GM12891 (cell line): ENCODE measurements around the gene POPDC2. TPM values are rescaled to one million over a fixed set of nuclear protein-coding genes. Genes with fewer than 3 reads are reported as not detected.

ENCODE experiments used
- DNase-seq: peaks from one replicate; pipeline ENCODE4 v3.0.0; 2011; ENCODE audit warnings: low spot score; ENCODE audit not compliant: insufficient read length
- FAIRE-seq: peaks from 2 replicates; lab custom pipeline; 2011; peaks lifted over from hg19 to GRCh38; lab: Jason Lieb, UNC
- PAX5 ChIP-seq: IDR thresholded peaks from 2 replicates; pipeline ENCODE4 v1.6.1; 2011; ENCODE audit warnings: low read length, moderate library complexity, mild to moderate bottlenecking; ENCODE audit not compliant: insufficient read depth, severe bottlenecking
- POLR2A ChIP-seq: IDR thresholded peaks from 2 replicates; pipeline ENCODE4 v1.6.1; 2011; ENCODE audit warnings: low read depth, low read length, control low read depth
- POLR2AphosphoS5 ChIP-seq: IDR thresholded peaks from 2 replicates; pipeline ENCODE4 v1.6.1; 2011; ENCODE audit warnings: low read depth, low read length, control low read depth
- POU2F2 ChIP-seq: IDR thresholded peaks from 2 replicates; pipeline ENCODE4 v1.6.1; 2011; ENCODE audit warnings: low read depth, mild to moderate bottlenecking, control low read depth, low read length, moderate library complexity
- SPI1 ChIP-seq: IDR thresholded peaks from 2 replicates; pipeline ENCODE4 v1.6.1; 2011; ENCODE audit warnings: low read depth, low read length, control low read depth
- TAF1 ChIP-seq: IDR thresholded peaks from 2 replicates; pipeline ENCODE4 v1.6.1; 2011; ENCODE audit warnings: low read depth, low read length, control low read depth
- polyA plus RNA-seq: library from polyadenylated mRNA; unstranded; fragments of >200 nt; gene quantifications from one replicate; pipeline ENCODE4 v1.2.1, GENCODE V29; 2012; ENCODE audit warnings: low read depth, missing spikeins, inconsistent platforms; ENCODE audit not compliant: missing spikeins

Gene POPDC2, protein sequence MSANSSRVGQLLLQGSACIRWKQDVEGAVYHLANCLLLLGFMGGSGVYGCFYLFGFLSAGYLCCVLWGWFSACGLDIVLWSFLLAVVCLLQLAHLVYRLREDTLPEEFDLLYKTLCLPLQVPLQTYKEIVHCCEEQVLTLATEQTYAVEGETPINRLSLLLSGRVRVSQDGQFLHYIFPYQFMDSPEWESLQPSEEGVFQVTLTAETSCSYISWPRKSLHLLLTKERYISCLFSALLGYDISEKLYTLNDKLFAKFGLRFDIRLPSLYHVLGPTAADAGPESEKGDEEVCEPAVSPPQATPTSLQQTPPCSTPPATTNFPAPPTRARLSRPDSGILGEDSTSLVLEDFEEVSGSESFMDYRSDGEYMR
- polyA plus RNA-seq, result 2.1 TPM

DNA sequence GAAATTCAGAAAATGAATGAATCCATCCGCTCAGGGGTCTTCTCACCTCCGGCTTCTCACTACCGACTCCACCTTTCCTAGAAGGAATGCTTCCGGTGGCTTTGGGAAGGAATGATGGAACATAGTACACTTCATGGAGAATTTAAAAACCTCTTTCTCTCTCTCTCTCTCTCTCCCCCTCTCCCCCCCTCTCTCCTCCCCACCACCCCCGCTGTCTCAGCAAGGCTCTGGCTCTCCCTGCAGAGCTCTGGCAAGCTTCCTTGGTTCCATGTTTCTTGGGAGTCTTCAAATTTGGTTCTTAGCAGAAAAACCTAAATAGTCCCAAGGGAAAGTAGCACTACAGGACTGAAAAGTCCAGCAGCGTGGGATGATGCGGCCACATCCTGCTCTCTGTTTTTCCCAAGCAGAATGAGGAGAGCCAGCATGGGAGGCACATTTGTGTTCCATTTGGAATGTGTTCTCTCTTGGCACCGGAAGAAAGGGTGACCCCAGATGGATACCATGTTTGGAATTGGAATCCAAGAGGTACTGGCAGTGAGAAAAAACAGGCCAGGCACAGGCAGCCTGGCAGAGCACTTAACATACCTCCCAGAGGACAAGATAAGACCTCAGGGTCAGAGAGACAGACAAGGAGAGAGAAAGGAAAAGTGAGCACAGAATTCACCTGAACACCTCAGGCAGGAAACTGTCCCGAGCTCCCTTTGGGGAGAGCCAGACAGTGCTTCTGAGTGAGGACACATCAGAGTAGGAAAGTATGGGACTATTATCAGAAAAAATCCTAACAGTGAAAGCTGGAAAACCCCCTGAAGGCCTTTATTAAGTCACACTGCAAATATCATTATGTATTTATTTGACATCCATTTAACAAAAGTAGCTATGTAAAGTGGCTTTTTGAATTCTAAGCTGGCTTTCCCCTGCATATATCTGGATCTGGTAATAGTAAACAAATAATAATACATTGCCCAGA, at the start of gene POPDC2:
POPDC2 (minus strand) TSS at position 116 of the 967 bp plus-strand sequence. CDS start 166 bp downstream, outside the sequence.
- no peak for DNase-seq
- no peak for FAIRE-seq
- no peak for TF ChIP-seq SPI1
- no peak for TF ChIP-seq TAF1

DNA sequence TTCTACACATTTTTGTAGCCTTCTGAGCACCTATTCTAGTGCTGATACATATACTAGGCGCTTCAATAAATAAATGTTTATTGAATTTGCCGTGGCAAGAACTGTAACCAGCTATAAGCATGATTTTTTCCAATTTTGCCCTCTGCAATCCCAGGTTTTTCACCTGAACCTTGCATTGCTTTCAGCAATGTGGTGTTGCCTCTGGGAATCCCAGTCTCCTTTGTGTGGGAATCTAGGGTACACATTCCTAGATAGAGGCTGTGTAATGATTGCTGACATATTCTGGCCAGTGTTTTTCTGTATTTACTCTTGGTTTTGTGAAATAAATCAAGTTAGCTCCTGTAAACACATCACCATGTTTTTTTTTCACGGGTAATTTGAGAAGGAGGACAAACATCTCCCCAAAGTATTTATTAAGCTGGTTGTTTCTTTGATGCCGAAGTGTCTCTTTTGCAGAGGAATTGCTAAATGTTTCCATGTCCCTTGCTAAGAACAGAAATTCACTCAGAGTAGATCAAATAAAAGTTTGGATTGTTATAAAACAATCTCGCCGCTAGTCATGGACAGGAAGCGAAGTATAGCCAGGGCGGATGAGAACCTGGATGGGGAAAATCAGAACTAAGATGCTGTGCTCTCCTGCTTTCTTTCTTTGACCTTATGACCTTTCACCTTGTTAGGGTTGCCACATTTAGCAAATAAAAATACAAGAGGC, 43.6 kb upstream of the POPDC2 start:
- DNase-seq, result no peak
- TF ChIP-seq PAX5 (no peak), POLR2A (no peak), SPI1 (no peak), TAF1 (no peak), POU2F2 (no peak), POLR2AphosphoS5 (no peak)
- no peak for FAIRE-seq

DNA sequence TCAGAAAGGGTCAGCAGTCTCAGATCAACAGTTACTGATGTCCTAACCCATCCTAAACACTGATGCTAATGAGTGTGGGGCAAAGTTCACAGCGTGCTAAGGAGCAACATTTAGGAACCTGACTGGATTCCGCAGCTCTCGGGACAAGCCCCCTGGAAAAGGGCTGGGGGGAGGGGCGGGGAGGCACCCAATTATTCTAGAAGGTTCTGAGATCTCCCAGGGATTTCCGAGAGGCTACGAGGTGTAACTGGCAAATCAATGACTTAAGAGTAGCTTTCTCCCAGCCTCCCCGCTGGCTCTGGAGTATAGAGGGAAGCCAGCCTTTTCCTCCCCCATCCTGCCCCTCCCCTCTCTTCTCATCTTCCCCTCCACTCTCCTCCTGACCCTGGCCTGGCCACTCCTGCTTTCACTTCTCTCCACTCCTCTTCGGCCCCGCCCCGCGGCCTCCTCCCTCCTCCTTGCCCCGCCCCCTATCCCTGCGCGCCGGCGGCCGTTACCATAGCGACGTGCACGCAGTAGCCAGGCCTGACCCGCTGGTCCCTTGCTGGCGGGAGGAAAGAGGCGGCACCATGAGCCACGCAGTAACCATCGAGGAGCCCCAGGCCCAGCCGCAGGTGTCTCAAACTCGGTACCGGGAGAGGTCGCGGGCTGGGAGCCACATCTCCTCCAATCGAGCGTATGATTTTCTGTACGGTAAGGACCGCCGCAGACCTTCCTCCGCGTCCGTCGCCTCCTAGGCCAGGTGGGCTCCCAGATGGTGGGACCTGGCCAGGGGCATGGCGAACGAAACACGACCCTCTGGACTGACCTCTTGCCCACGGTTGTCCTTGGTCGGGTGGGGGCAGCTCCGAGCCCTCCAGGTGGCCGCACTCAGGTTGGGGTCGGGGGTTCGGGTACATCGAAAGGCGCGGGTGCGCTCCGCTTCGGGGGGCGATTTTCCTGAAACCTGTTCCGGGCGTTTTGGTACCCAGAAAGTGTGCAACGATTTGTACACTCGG, 42.4 kb upstream of the POPDC2 start, which contains the start of gene CFAP91:
CFAP91 (plus strand) TSS at position 493 of the 998 bp plus-strand sequence; CDS start at position 570, 77 bp downstream.
- peak; percentile 55 for DNase-seq
- TF ChIP-seq PAX5 (no peak), POLR2AphosphoS5 (no peak), POLR2A (no peak), POU2F2 (no peak), SPI1 (no peak), TAF1 (no peak)
- FAIRE-seq, result peak; percentile 78

DNA sequence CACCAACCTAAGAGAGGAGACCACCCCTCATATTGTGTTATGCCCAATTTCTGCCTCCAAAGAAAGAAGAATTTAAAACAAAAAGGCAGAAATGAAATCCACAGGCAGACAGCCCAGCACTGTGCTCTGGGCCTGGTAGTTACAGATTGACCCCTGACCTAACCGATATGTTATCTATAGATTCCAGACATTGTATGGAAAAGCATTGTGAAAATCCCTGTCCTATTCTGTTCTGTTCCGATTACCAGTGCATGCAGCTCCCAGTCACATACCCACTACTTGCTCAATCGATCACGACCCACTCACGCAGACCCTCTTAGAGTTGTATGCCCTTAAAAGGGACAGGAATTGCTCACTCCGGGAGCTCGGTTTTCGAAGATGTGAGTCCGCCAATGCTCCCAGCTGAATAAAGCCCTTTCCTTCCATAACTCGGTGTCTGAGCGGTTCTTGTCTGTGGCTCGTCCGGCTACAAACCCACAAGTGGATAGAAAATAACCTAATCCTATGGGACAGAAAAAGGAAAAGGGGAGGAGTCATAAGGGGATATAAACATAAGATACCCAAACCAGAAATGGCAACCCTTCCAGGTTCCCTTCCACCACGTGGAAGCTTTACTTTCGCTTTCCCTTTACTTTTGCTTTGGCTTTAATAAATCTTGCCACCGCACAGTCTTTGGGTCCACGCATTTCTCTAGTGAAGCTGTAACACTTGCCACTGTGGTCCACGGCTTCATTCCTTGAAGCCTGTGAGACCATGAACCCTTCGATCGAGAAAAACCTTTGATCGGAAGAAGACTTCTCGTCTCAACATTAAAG, 40.7 kb upstream of the POPDC2 start:
- no peak for TF ChIP-seq SPI1
- no peak for TF ChIP-seq POLR2A
- TF ChIP-seq POLR2AphosphoS5, result no peak
- TF ChIP-seq TAF1, result no peak
- no peak for TF ChIP-seq PAX5
- no peak for TF ChIP-seq POU2F2
- DNase-seq (no peak), FAIRE-seq (no peak)

DNA sequence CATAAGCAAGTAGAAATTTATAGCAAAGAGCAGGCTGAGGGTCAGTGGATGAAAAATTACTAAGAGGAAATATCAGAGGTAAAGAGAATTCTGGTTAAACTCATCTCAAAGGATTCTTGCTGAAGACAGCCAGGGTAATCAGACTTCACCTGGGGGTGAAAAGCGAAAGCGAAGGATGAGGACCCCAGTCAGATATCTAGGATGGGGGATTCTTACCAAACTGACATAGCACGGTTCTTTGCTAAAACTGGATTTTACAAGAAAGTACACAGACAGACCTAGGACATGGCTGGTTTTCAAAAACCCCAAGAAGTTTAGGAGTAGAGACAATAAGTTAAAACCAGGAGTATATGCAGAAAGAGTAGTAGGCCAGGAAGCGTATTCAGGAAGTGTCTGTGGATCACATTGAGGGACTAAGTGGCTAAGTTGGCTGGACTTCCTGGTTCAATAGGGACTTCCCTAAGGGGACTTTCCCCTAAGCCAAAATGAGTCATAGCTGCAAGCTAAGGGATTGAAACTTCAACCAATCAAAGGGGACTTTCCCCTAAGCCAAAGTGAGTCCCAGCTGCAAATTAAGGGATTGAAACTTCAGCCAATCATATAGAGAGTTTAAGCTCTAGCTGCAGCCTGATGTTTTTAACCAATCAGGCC, 40.0 kb upstream of the POPDC2 start:
- FAIRE-seq (peak; percentile 79), DNase-seq (no peak)
- TF ChIP-seq POLR2A (no peak), PAX5 (no peak), POU2F2 (no peak), TAF1 (no peak), SPI1 (peak; percentile 74), POLR2AphosphoS5 (no peak)

DNA sequence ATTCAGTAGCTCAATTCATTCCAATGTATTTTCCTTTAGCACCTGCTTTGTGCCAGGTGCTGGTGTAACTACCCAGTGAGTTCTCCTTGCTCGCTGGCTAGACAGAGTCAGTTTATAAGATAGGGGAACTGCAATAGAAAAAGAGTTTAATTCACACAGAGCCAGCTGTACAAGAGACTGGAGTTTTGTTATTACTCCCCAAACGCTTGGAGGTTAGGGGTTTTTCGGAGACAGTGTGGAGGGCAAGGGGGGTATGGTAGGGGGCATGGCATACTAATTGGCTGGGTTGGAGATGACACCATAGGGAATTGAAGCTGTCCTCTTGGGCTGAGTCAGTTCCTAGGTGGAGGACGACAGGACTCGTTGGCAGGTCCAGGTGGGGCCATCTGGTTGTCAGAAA, 37.0 kb upstream of the POPDC2 start:
- TF ChIP-seq POU2F2 (peak; percentile 66; the same call in 1 of the 2 replicates), SPI1 (peak; percentile 75), POLR2A (no peak)
- peak; percentile 43 for FAIRE-seq
- no peak for DNase-seq

DNA sequence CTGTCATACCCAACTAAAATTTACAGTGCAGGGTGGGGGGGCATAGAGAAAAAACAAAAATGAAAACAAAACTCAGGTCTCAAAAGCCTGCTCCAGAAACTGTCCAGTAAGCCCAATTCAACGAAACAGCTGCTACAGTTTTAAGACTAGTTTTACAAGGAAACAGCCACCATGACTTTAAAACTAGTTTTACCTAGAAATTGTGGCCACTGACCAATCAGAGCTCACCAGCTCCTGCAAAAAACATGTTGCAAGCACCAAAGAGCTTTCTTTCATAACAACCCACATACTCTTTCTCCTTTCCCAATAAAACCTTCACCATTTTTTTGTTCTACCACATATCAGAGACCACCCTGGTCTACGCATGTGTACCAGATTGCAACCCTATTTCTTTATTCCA, 35.1 kb upstream of the POPDC2 start:
- TF ChIP-seq SPI1, result no peak
- no peak for TF ChIP-seq POLR2A
- no peak for TF ChIP-seq POU2F2
- no peak for TF ChIP-seq PAX5
- TF ChIP-seq TAF1, result no peak
- no peak for TF ChIP-seq POLR2AphosphoS5
- DNase-seq (no peak), FAIRE-seq (no peak)
